Fibroblast of upper back skin (primary cell): ENCODE measurements around the gene KCNMB4.

ENCODE experiments used
- DNase-seq: peaks from one replicate; pipeline ENCODE4 v3.0.0-alpha.2; 2013

KCNMB4 gene

GRCh38 chr12:70448371-70448770 is 82.3 kb downstream of the KCNMB4 start:
- DNase-seq: peak; percentile 35

- DNase-seq: peak; percentile 12
Measured at GRCh38 chr12:70449074-70449752, 83.1 kb downstream of the KCNMB4 start.

GRCh38 chr12:70449753-70450341 is 83.8 kb downstream of the KCNMB4 start:
- no peak for DNase-seq

- no peak for DNase-seq
Measured at GRCh38 chr12:70451528-70451927, 85.4 kb downstream of the KCNMB4 start.

GRCh38 chr12:70456953-70457352 is 90.9 kb downstream of the KCNMB4 start:
- DNase-seq: no peak

- no peak for DNase-seq
Measured at GRCh38 chr12:70459786-70460185, 93.7 kb downstream of the KCNMB4 start.

- no peak for DNase-seq
Measured at GRCh38 chr12:70463997-70464396, 97.9 kb downstream of the KCNMB4 start.

GRCh38 chr12:70466753-70467152 is 100.7 kb downstream of the KCNMB4 start:
- DNase-seq: no peak

- no peak for DNase-seq
Measured at GRCh38 chr12:70467476-70467875, 101.4 kb downstream of the KCNMB4 start.

GRCh38 chr12:70467918-70468733 is 102.0 kb downstream of the KCNMB4 start:
- DNase-seq: no peak

- no peak for DNase-seq
Measured at GRCh38 chr12:70468741-70469140, 102.7 kb downstream of the KCNMB4 start.

GRCh38 chr12:70469221-70469820 is 103.2 kb downstream of the KCNMB4 start:
- DNase-seq: no peak

GRCh38 chr12:70482764-70483163 is 116.7 kb downstream of the KCNMB4 start:
- no peak for DNase-seq
